ENCODE results near the gene ERMAP.

- TF ChIP-seq POLR2AphosphoS5 (IDR thresholded peaks at IDR 0.05): no peak
- TF ChIP-seq CTCF (IDR thresholded peaks at IDR 0.05): no peak
- TF ChIP-seq POLR2A (IDR thresholded peaks at IDR 0.05): no peak
Measured at GRCh38 chr1:42797979-42798378, 18.9 kb upstream of the ERMAP start.
